Measurements from ENCODE around the gene DTX2. TPM values are rescaled to one million over a fixed set of nuclear protein-coding genes. Genes with fewer than 3 reads are reported as not detected.
A peak's percentile ranks its signal among the peaks of the same experiment; 100 is the strongest.
"Not testable (repeated sequence)": the region's sequence is repeated elsewhere in the genome, so short reads cannot be mapped to it uniquely, and the experiment has no call there.

The DTX2 gene
- polyA plus RNA-seq, 1 donor (not counting 4 experiments of a cell fraction or from before 2014, with no cell fraction given) = 15.1 TPM

DNA sequence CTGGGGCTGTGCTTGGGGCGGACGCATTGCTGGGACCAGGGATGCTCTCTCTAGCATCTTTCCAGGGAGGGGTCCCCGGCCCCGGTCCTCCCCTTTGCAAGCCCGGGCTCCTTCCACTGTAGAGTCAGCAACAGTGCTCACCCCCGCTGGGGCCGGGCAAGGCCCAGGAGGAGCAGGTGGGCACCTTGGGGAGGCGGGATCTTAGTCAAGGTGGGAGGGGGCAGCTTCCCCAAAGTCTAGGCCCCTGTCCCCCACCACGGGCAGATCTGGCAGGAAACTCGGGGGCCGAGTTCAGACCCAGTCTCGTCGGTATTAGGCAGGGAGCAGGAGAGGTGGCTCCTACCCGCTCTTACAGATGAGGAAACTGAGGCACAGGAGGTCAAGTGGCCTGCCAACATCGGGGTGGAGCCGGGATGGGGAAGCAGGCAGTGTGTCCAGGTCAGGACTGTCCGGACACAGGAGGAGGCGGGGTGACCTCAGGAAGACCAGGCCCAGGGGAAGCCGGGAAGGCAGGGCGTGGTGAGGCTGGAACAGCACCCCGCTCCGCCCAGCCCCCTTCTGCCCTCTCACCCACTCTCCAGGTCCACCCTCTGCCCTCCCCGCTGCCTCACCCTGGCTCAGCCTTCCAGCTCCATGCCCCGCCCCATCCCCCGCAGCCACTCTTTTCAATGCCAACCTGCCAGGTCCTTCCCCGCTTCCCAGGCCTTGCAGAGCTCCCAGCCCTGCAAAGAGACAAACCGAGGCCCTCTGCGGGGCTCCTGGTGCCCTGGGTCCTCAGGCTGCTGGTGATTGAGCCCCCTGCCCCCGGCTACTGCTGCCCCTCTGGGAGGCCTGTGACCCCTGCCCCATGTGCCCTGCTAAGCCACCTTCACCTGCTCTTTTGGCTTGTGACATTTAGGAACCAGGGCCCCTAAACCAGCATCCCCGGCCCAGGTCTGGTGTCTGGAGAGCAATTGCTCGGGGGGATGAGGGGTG, 50.7 kb downstream of the DTX2 start:
- H3K27ac ChIP-seq (ENCODE audit: control insufficient read depth, insufficient read depth, low read length); dilution Hi-C loops (cut with MboI; ENCODE audit: extremely low pct_ligation_motif_present, low sequenced_read_pairs); H3K9me3 ChIP-seq (ENCODE audit: control insufficient read depth, low read depth, low read length); H2AFZ ChIP-seq (ENCODE audit: control insufficient read depth, low read length); H3K79me2 ChIP-seq (ENCODE audit: control insufficient read depth, insufficient read depth, low read length); H3K9me1 ChIP-seq (ENCODE audit: control insufficient read depth, extremely low read depth, insufficient read depth, low read length); DNase-seq (ENCODE audit: low read depth, low spot score); H3K4me3 ChIP-seq (ENCODE audit: control insufficient read depth in 2 of 3, extremely low read depth in 1 of 3, insufficient read depth in 2 of 3, low read depth in 1 of 3, low read length in 3 of 3); H3K36me3 ChIP-seq (ENCODE audit: control insufficient read depth in 2 of 2, extremely low read depth in 1 of 2, insufficient read depth in 2 of 2, low read length in 2 of 2); H4K20me1 ChIP-seq (ENCODE audit: control insufficient read depth, extremely low read depth, insufficient read depth, low read length); H3K27me3 ChIP-seq (ENCODE audit: control insufficient read depth, extremely low read depth, insufficient read depth, low read length); H3K9ac ChIP-seq (ENCODE audit: control insufficient read depth, extremely low read depth, insufficient read depth, low read length): not testable (repeated sequence)
- FAIRE-seq = peak; percentile 83
- peak overlapping the region; percentile 5 for H3K4me2 ChIP-seq (ENCODE audit: control insufficient read depth, extremely low read depth, insufficient read depth, low read depth, low read length)
- H3K4me1 ChIP-seq (ENCODE audit: control insufficient read depth, extremely low read depth, insufficient read depth, low read length) = peaks cover 10% of the 10 kb centered on the region

DNA sequence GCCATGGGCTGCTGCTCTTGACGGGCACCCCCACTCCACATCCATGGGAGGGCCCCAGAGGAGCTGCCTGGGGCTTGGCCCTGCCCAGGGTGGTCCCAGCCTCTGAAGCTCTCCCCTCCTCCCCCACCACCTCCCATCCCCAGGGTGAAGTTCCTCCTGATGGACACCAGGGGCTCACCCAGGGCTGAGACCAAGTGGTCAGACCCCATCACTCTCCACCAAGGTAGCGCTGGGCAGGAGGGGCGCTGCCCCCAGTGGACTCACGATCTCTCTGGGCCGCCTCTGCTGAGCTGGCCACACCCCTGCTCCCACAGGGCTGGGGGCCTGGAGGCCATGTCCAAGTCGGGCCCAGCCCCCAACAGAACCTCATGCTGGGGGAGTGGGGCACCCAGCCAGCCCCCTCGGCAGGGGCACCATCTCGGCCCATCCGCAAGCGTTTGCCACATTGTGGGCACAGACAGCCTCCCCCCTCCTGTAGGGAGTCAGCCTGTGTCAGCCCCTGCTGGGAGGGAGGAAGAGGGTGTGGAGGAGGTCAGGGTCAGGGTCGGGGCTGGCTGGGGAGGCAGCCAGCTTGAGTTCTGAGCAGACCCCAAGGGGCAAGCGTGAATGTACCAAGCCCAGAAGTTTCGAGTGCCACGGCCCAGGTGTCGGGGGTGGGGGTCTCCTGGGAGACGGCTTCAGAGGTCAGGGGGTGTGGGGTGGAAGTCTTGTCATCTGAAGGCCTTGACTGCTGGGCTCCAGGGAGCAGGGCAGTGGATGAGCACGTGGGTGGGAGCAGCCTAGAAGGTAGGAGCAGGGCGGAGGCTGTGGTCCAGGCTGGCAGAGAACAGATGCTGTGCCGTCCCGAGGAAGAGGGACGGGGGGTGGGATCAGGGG, 51.7 kb downstream of the DTX2 start:
- no peak overlapping the region for H2AFZ ChIP-seq (ENCODE audit: control insufficient read depth, low read length)

More for the DNA sequence above, 51.7 kb downstream of the DTX2 start:
- peaks cover 10% of the 10 kb centered on the region for H3K4me1 ChIP-seq (ENCODE audit: control insufficient read depth, extremely low read depth, insufficient read depth, low read length)
- H3K27me3 ChIP-seq (ENCODE audit: control insufficient read depth, extremely low read depth, insufficient read depth, low read length) = no peaks in the 10 kb centered on the region
- H4K20me1 ChIP-seq (ENCODE audit: control insufficient read depth, extremely low read depth, insufficient read depth, low read length) = no peaks in the 10 kb centered on the region
- FAIRE-seq = no peak
- H3K4me2 ChIP-seq (ENCODE audit: control insufficient read depth, extremely low read depth, insufficient read depth, low read depth, low read length) = no peak overlapping the region
- TF ChIP-seq, protein P1, sequence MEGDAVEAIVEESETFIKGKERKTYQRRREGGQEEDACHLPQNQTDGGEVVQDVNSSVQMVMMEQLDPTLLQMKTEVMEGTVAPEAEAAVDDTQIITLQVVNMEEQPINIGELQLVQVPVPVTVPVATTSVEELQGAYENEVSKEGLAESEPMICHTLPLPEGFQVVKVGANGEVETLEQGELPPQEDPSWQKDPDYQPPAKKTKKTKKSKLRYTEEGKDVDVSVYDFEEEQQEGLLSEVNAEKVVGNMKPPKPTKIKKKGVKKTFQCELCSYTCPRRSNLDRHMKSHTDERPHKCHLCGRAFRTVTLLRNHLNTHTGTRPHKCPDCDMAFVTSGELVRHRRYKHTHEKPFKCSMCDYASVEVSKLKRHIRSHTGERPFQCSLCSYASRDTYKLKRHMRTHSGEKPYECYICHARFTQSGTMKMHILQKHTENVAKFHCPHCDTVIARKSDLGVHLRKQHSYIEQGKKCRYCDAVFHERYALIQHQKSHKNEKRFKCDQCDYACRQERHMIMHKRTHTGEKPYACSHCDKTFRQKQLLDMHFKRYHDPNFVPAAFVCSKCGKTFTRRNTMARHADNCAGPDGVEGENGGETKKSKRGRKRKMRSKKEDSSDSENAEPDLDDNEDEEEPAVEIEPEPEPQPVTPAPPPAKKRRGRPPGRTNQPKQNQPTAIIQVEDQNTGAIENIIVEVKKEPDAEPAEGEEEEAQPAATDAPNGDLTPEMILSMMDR (optimal IDR thresholded peaks at IDR 0.05 in 1 of 3, IDR thresholded peaks at IDR 0.05 in 1 of 3, conservative IDR thresholded peaks at IDR 0.05 in 1 of 3; ENCODE audit: extremely low read depth in 1 of 3, insufficient read depth in 2 of 3, low read length in 3 of 3) = peak; percentile 28 to 42 (median 32)
- TF ChIP-seq EZH2 (IDR thresholded peaks at IDR 0.05; ENCODE audit: low read length) = no peak
- no peaks in the 10 kb centered on the region for H3K9me1 ChIP-seq (ENCODE audit: control insufficient read depth, extremely low read depth, insufficient read depth, low read length)
- H3K9me3 ChIP-seq (ENCODE audit: control insufficient read depth, low read depth, low read length) = no peaks in the 10 kb centered on the region
- no peak overlapping the region for H3K27ac ChIP-seq (ENCODE audit: control insufficient read depth, insufficient read depth, low read length)
- no peak for DNase-seq (ENCODE audit: low read depth, low spot score)
- H3K79me2 ChIP-seq (ENCODE audit: control insufficient read depth, insufficient read depth, low read length) = no peaks in the 10 kb centered on the region
- no peak overlapping the region for H3K4me3 ChIP-seq (ENCODE audit: control insufficient read depth in 2 of 3, extremely low read depth in 1 of 3, insufficient read depth in 2 of 3, low read depth in 1 of 3, low read length in 3 of 3)
- dilution Hi-C loops (cut with MboI; ENCODE audit: extremely low pct_ligation_motif_present, low sequenced_read_pairs) = no loop called here
- H3K36me3 ChIP-seq (ENCODE audit: control insufficient read depth in 2 of 2, extremely low read depth in 1 of 2, insufficient read depth in 2 of 2, low read length in 2 of 2) = peaks cover 0 to 3% of the 10 kb centered on the region in 2 experiments
- H3K9ac ChIP-seq (ENCODE audit: control insufficient read depth, extremely low read depth, insufficient read depth, low read length) = no peak overlapping the region
